HG03139 (cell line): ENCODE data around the gene NKAIN2.

Experiments used
- ATAC-seq: cut with Tn5 transposase; IDR thresholded peaks from one replicate; pipeline ENCODE4 v1.9.1; 2021; ENCODE audit not compliant: unreplicated experiment

Gene NKAIN2

GRCh38 chr6:124470803-124471202 lies 667.1 kb downstream of the NKAIN2 start:
- no peak for ATAC-seq

- no peak for ATAC-seq
Measured at GRCh38 chr6:124475176-124475575, 671.5 kb downstream of the NKAIN2 start.

GRCh38 chr6:124478906-124479305 lies 675.2 kb downstream of the NKAIN2 start:
- no peak for ATAC-seq

DNA sequence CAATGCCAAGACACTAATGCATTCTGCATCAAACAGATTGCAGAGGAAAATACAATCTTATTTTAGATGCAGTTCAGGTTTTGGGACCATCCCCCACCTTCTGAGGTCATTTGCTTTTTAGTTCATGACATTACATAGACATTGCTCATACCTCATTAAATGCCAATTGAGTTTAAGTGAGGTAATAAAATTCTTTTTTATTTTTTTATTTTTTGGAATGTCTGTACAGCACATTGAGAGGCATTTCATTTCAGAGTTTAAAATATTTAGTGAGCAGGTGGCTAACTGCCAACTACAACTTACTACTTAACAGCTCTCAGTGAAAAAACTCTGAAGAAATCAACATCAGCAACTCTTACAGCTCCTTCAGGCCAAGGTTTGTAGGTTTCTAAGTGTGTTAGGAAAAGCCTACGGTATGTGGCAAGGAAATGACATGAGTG lies 676.3 kb downstream of the NKAIN2 start:
- no peak for ATAC-seq

- no peak for ATAC-seq
Measured at GRCh38 chr6:124482071-124482491, 678.4 kb downstream of the NKAIN2 start.

DNA sequence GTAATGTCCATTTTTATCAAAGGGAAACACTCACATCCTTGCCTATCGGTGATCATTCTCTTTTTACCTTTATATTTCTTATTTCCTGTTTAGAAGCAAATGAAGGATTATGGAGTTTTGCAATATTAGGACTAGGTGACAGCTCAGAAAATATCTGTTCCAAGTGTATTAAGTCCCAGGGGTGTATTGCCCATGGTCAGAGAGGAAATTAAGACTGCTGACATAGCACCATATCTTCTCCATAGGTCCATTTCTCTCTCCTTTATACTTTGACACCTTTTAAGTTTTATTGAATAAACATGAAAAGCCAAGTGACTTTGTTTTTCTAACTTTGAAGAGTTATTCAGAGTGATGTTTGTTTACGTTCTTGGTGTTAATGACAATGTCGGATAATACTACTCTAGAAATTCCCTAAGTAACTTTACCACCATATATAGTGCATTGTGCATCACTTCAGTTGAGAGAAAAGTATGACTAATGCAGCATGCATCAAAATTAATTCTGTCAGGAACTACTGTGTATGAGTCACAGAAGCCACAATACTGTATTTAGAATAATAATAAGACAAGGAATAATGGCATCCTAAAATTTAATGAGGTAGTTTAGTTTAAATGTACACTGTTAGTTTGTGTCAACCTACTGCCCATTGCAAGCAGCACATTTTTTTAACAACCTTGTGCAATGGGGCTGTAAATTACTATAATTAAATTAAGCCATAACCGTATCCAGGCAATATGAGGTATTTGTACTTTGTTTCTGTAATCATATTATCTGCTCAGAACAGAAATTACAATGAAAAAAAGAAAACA lies 684.2 kb downstream of the NKAIN2 start:
- ATAC-seq = no peak

GRCh38 chr6:124490122-124490521 lies 686.5 kb downstream of the NKAIN2 start:
- no peak for ATAC-seq

DNA sequence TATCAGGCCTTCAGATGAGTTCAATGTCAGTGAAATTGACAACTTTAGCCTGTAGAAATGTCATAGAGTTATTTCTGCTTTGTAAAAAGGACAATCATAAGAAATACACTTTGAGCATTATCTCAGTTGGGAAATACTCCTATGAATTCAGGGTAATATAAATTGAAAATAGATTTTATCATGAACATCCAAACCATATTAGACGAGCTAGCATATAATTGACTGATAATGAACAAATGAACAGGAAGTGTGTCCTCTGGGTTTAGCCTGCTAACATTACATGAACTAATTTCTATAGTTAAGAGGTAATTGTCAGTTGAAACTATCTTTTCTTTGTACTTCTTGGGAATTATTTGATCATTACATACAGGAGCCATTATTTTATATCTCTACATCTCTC lies 689.6 kb downstream of the NKAIN2 start:
- no peak for ATAC-seq

GRCh38 chr6:124494956-124495664 lies 691.4 kb downstream of the NKAIN2 start:
- ATAC-seq = no peak

DNA sequence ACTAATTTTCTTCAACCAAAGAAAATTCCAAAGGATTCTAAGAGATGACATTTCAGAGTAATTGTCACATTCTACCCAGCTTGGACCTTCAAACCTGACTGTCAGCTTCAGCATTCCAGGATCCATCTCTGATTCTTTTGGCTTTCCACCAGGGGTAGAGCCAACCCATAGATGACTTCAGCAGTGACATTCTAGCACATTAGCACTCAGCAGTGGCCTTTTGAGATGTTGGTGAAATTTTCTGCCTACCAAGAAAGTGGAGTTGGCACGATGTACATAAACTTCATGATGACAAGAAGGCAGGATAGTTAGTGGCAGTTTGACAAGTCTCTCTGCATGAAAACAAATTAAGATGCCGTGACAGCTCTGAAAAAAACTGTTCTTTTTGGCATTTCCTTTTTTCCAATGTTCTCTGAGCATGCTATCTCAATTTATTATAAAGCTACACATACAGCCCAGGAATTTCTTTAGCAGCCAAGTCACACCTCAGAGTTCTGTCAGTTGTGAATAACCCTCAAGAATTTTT lies 692.1 kb downstream of the NKAIN2 start:
- ATAC-seq = no peak

DNA sequence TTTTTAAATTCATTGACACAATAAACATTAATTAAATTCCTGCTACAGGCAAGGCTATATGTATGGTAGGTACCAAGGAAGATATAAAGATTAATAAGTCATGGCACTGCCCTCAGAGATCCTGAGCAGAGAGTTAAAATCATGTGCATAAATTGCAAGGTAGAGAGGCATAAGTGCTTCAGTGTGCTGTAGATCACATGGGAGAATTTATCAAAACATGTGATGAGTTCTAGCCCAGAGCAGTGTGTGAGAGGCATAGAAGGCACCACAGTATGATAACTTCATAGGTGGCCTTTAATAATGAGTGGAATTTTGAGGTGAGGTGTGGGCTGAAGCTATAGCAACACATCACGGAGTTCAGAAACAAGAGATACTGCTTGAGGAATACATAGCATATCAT lies 692.7 kb downstream of the NKAIN2 start:
- no peak for ATAC-seq

GRCh38 chr6:124512431-124512830 lies 708.8 kb downstream of the NKAIN2 start:
- ATAC-seq = no peak

- ATAC-seq = no peak
Measured at GRCh38 chr6:124517339-124517738, 713.7 kb downstream of the NKAIN2 start.

- no peak for ATAC-seq
Measured at GRCh38 chr6:124520514-124520913, 716.8 kb downstream of the NKAIN2 start.

- no peak for ATAC-seq
Measured at GRCh38 chr6:124522335-124522734, 718.7 kb downstream of the NKAIN2 start.

DNA sequence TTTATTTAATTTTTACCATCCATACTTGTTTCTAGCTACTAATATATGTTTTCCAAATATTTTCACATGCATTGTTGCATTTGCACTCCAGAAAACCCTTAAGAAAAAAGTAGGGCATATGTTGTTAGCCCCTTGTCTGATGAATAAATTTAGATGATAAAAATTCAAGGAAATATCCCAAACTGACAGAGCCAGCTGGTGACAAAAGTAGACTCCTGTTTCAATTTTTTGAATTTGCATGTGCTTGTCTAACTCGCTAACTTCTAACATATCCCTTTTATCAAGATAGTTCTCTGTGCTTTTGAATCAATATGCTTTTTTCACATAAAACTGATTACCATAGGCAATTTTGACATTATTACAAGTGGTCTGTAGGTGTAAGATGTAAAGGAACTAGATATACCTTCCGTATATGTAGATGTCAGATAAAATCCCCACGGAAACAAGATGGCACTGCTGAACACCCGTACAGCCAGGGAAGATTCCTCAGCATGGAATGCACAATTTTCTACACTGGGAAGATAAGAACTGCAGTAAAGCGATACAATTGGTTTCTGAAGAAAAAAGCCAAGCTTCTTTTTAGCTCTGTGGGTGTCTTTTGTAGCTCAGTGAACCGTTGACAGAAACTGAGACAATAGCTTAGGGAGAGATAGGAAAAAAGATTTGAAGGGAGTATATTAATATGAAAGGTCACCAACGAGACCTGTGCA lies 721.0 kb downstream of the NKAIN2 start:
- no peak for ATAC-seq

DNA sequence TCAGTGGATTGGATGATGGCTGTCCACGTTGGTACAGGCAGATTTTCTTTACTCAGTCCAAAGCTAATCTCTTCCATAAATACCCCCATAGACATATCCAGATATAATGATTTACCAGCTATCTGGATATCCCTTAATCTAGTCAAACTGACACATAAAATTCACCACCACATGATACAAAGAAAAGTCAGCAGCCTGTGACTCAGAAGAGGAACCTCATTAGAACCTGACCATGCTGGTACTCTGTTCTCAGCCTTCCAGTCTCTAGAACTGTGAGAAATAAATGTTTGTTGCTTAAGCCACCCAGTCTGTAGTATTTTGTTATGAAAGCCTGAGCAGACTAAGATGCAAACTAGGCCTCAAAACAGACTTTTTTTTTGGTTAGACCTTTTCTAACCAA lies 727.3 kb downstream of the NKAIN2 start:
- ATAC-seq = no peak

DNA sequence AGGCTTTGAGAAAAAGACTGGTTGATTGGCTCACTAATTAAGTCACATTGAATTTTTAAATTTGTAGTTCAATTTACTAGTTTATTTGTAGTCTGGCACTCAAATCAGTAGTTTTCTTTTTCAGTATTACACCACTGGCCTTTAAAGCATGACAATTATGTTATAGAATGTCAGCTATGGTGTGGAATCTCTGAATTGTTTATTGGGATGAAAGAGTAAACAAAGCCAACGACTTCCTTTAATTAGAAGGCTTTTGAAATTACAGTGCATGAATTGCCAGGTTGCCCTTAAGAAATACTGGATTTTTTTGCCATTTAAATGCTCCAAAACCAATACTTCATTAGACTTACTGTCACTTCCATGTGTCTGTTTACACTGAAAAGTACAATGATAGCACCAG lies 731.6 kb downstream of the NKAIN2 start:
- ATAC-seq = no peak

DNA sequence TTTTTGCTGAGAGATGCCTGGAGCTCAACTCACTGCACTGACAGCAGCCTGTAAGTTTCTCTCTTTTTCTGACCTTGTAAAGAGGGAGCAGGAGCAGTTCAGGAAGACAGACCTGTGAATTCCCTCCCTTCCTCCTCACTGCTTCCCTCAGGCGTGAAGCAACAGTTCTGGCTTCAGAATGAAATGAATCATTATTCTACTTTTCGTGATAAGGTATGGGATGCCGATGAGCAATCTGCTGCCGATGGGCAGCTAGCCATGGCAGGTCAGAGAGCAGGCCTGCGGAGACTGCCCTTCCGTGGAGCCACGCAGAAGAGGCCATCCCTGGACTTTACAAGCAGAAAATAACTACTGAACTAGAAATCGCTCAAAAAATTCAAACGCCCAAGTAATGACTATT lies 732.1 kb downstream of the NKAIN2 start:
- ATAC-seq = no peak

GRCh38 chr6:124536157-124536841 lies 732.6 kb downstream of the NKAIN2 start:
- no peak for ATAC-seq

- ATAC-seq = no peak
Measured at GRCh38 chr6:124536842-124537191, 733.2 kb downstream of the NKAIN2 start.
